ENCODE results near the gene ANXA3. TPM values are rescaled to one million over a fixed set of nuclear protein-coding genes. Genes with fewer than 3 reads are reported as not detected.

Gene ANXA3
- total RNA-seq, 4 donors from 2014 or later: 98.4 to 216 (median 186) TPM

DNA sequence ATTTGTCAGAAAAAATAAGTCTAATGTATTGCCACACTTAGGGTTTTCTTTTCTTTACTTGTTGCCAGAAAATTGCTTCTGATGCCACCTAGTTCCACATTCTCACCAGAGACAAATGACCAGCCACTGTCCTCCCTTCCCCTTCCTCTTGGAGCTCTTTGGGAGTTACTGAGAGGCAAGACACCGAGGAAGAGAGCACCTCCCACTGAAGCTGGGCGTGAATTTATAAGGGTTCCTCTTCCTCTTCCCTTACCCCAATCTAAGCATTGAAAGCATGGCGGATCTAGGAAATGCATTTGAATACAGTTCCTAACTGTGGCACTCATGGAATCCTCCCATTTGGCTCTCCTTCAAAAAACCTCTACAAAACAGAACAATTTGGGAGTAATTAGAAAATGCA lies 30.0 kb downstream of the ANXA3 start:
- TF ChIP-seq POLR2A (IDR thresholded peaks at IDR 0.05; ENCODE audit: low read depth) (no peak), POLR2AphosphoS5 (IDR thresholded peaks at IDR 0.05) (no peak)
- peaks cover 10 to 76% (median 51%) of the 10 kb centered on the region in 4 donors for H3K36me3 ChIP-seq
- WGBS: 70% methylated on average over 3 of the region's 3 CpGs
- H3K4me1 ChIP-seq: no peaks in the 10 kb centered on the region
- intact Hi-C loops (cut with DNase I): no loop called here
- H3K27me3 ChIP-seq: no peaks in the 10 kb centered on the region
- H3K9me3 ChIP-seq: no peaks in the 10 kb centered on the region
- no peak for DNase-seq (ENCODE audit: extremely low spot score)
- no peak overlapping the region for H3K27ac ChIP-seq (replicated peaks in 1 of 4)
- no peak overlapping the region for H3K4me3 ChIP-seq

GRCh38 chr4:78584863-78585547 lies 33.4 kb downstream of the ANXA3 start:
- Histone ChIP-seq H3K36me3 (peaks cover 10 to 80% (median 52%) of the 10 kb centered on the region in 4 donors), H3K4me1 (peaks cover 5 to 17% (median 9%) of the 10 kb centered on the region in 4 donors), H3K27me3 (no peaks in the 10 kb centered on the region), H3K27ac (replicated peaks in 1 of 4) (no peak overlapping the region), H3K4me3 (no peak overlapping the region), H3K9me3 (no peaks in the 10 kb centered on the region)
- WGBS: 96% methylated on average over 4 of the region's 4 CpGs
- intact Hi-C loops (cut with DNase I): no loop called here
- TF ChIP-seq EP300 (IDR thresholded peaks at IDR 0.05) (no peak), POLR2AphosphoS5 (IDR thresholded peaks at IDR 0.05) (no peak)
- no peak for DNase-seq (ENCODE audit: extremely low spot score)

- Histone ChIP-seq H3K36me3 (peaks cover 10 to 73% (median 52%) of the 10 kb centered on the region in 4 donors), H3K4me1 (peaks cover 5 to 17% (median 9%) of the 10 kb centered on the region in 4 donors), H3K27ac (replicated peaks in 1 of 4) (no peak overlapping the region), H3K27me3 (no peaks in the 10 kb centered on the region), H3K4me3 (no peak overlapping the region), H3K9me3 (no peaks in the 10 kb centered on the region)
- intact Hi-C loops (cut with DNase I): no loop called here
- 0% methylated on average over 1 of the region's 1 CpG for WGBS
- no peak for DNase-seq (ENCODE audit: extremely low spot score)
- TF ChIP-seq POLR2A (IDR thresholded peaks at IDR 0.05; ENCODE audit: low read depth) (no peak), EP300 (IDR thresholded peaks at IDR 0.05) (no peak), POLR2AphosphoS5 (IDR thresholded peaks at IDR 0.05) (no peak)
- TF ChIP-seq, protein P1, sequence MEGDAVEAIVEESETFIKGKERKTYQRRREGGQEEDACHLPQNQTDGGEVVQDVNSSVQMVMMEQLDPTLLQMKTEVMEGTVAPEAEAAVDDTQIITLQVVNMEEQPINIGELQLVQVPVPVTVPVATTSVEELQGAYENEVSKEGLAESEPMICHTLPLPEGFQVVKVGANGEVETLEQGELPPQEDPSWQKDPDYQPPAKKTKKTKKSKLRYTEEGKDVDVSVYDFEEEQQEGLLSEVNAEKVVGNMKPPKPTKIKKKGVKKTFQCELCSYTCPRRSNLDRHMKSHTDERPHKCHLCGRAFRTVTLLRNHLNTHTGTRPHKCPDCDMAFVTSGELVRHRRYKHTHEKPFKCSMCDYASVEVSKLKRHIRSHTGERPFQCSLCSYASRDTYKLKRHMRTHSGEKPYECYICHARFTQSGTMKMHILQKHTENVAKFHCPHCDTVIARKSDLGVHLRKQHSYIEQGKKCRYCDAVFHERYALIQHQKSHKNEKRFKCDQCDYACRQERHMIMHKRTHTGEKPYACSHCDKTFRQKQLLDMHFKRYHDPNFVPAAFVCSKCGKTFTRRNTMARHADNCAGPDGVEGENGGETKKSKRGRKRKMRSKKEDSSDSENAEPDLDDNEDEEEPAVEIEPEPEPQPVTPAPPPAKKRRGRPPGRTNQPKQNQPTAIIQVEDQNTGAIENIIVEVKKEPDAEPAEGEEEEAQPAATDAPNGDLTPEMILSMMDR (IDR thresholded peaks at IDR 0.05): no peak
These were observed 34.1 kb downstream of the ANXA3 start for GRCh38 chr4:78585633-78586032.

- intact Hi-C loops (cut with DNase I): no loop called here
- WGBS: 51% methylated on average over 4 of the region's 4 CpGs
- H3K27ac ChIP-seq (replicated peaks in 1 of 4): peak overlapping the region; percentile 44 to 71 (median 60)
These were observed 37.5 kb downstream of the ANXA3 start for GRCh38 chr4:78588894-78589545.

GRCh38 chr4:78591404-78591803 lies 39.8 kb downstream of the ANXA3 start:
- intact Hi-C loops (cut with DNase I): no loop called here
- no peak overlapping the region for H3K4me3 ChIP-seq
- H3K27ac ChIP-seq (replicated peaks in 1 of 4): peak overlapping the region; percentile 14 to 43 (median 30)
- WGBS: 25% methylated on average over 2 of the region's 2 CpGs
- no peak for DNase-seq (ENCODE audit: extremely low spot score)
- TF ChIP-seq POLR2A (IDR thresholded peaks at IDR 0.05; ENCODE audit: low read depth): no peak
- TF ChIP-seq, protein P1 (IDR thresholded peaks at IDR 0.05): no peak
- no peak for TF ChIP-seq POLR2AphosphoS5 (IDR thresholded peaks at IDR 0.05)
- TF ChIP-seq EP300 (IDR thresholded peaks at IDR 0.05): no peak
- H3K9me3 ChIP-seq: no peaks in the 10 kb centered on the region
- H3K4me1 ChIP-seq: peaks cover 21 to 37% (median 26%) of the 10 kb centered on the region in 4 donors
- H3K27me3 ChIP-seq: no peaks in the 10 kb centered on the region
- H3K36me3 ChIP-seq: peaks cover 0 to 48% (median 42%) of the 10 kb centered on the region in 4 donors

More at GRCh38 chr4:78588894-78589545, 37.5 kb downstream of the ANXA3 start:
- Histone ChIP-seq H3K4me1 (peaks cover 21 to 37% (median 26%) of the 10 kb centered on the region in 4 donors), H3K36me3 (peaks cover 3 to 47% (median 41%) of the 10 kb centered on the region in 4 donors), H3K4me3 (no peak overlapping the region), H3K9me3 (no peaks in the 10 kb centered on the region), H3K27me3 (no peaks in the 10 kb centered on the region)
- no peak for DNase-seq (ENCODE audit: extremely low spot score)
- no peak for TF ChIP-seq EP300 (IDR thresholded peaks at IDR 0.05)
- TF ChIP-seq POLR2AphosphoS5 (IDR thresholded peaks at IDR 0.05): peak in 1 of 2 donors; percentile 25

- no peaks in the 10 kb centered on the region for H3K9me3 ChIP-seq
- 50% methylated on average over 3 of the region's 3 CpGs for WGBS
- TF ChIP-seq POLR2A (IDR thresholded peaks at IDR 0.05; ENCODE audit: low read depth): no peak
- TF ChIP-seq, protein P1 (IDR thresholded peaks at IDR 0.05): peak in 2 of 3 experiments; percentile 13
- no peak for DNase-seq (ENCODE audit: extremely low spot score)
- no peak overlapping the region for H3K4me3 ChIP-seq
- peaks cover 0 to 43% (median 37%) of the 10 kb centered on the region in 4 donors for H3K36me3 ChIP-seq
- peak overlapping the region in 1 of 4 donors; percentile 43 for H3K27ac ChIP-seq (replicated peaks in 1 of 4)
- H3K27me3 ChIP-seq: no peaks in the 10 kb centered on the region
- intact Hi-C loops (cut with DNase I): no loop called here
- H3K4me1 ChIP-seq: peaks cover 21 to 37% (median 26%) of the 10 kb centered on the region in 4 donors
These were observed 40.7 kb downstream of the ANXA3 start for GRCh38 chr4:78592088-78592783.

Measured in esophagus muscularis mucosa (tissue), 4 donors.